OCI-LY1 (cell line): ENCODE results near the gene MRLN.

Experiments
- H2AFZ ChIP-seq: fragments of 200-600 bp; sonication (generic), shearing (Covaris generic); 2 replicates; pipeline ENCODE4 v1.6.0; 2014; ENCODE audit warnings: antibody characterized with exemption, mild to moderate bottlenecking, low read length
- H3F3A ChIP-seq: fragments of 200-600 bp; sonication (generic), shearing (Covaris generic); 2 replicates; pipeline ENCODE4 v1.6.0; 2014; ENCODE audit warnings: mild to moderate bottlenecking, antibody characterized with exemption, low read length, moderate library complexity; ENCODE audit not compliant: insufficient read depth
- H3K27ac ChIP-seq: fragments of 200-600 bp; sonication (generic); 2 replicates; pipeline ENCODE4 v1.5.1; 2014; ENCODE audit warnings: low read length, mixed run types, mild to moderate bottlenecking, low read depth; ENCODE audit not compliant: poor library complexity, severe bottlenecking
- H3K27me3 ChIP-seq: fragments of 200-600 bp; sonication (generic); 2 replicates; pipeline ENCODE4 v1.6.0; 2014; ENCODE audit warnings: antibody characterized with exemption, mild to moderate bottlenecking, low read length, moderate library complexity; ENCODE audit not compliant: insufficient read depth
- H3K36me3 ChIP-seq: fragments of 200-600 bp; sonication (generic); 2 replicates; pipeline ENCODE4 v1.6.1; 2014; ENCODE audit warnings: mild to moderate bottlenecking, antibody characterized with exemption, low read length, moderate library complexity, mixed read lengths; ENCODE audit not compliant: insufficient read depth
- H3K4me1 ChIP-seq: fragments of 200-600 bp; sonication (generic); 2 replicates; pipeline ENCODE4 v1.5.1; 2014; ENCODE audit warnings: mild to moderate bottlenecking, low read length, moderate library complexity; ENCODE audit not compliant: insufficient read depth, severe bottlenecking
- H3K4me2 ChIP-seq: fragments of 200-600 bp; sonication (generic), shearing (Covaris generic); 2 replicates; pipeline ENCODE4 v1.6.1; 2014; ENCODE audit warnings: low read length
- H3K4me3 ChIP-seq: fragments of 200-600 bp; sonication (generic); 2 replicates; pipeline ENCODE4 v1.5.1; 2014; ENCODE audit warnings: low read length, low read depth, mild to moderate bottlenecking, mixed read lengths; ENCODE audit not compliant: poor library complexity, severe bottlenecking
- H3K79me2 ChIP-seq: fragments of 200-600 bp; shearing (Covaris generic); 2 replicates; pipeline ENCODE4 v1.6.1; 2016; ENCODE audit warnings: mixed run types, low read length, mixed read lengths; ENCODE audit not compliant: insufficient read depth
- H3K9ac ChIP-seq: fragments of 200-600 bp; sonication (generic), shearing (Covaris generic); 2 replicates; pipeline ENCODE4 v1.6.1; 2014; ENCODE audit warnings: mild to moderate bottlenecking, low read length, mixed read lengths
- H3K9me2 ChIP-seq: fragments of 200-600 bp; sonication (generic), shearing (Covaris generic); 2 replicates; pipeline ENCODE4 v1.6.1; 2014; ENCODE audit warnings: low read depth, mild to moderate bottlenecking, low read length, mixed read lengths
- H3K9me3 ChIP-seq: fragments of 200-600 bp; shearing (Covaris generic); 2 replicates; pipeline ENCODE4 v1.6.1; 2014; ENCODE audit warnings: low read length, mixed read lengths
- H4K20me1 ChIP-seq: fragments of 200-600 bp; sonication (generic), shearing (Covaris generic); 2 replicates; pipeline ENCODE4 v1.6.0; 2016; ENCODE audit warnings: mild to moderate bottlenecking, low read length; ENCODE audit not compliant: insufficient read depth
- CTCF ChIP-seq: fragments of 200-600 bp; sonication (generic), shearing (Covaris generic); IDR thresholded peaks from 2 replicates; pipeline ENCODE4 v1.5.1; 2017; ENCODE audit warnings: mild to moderate bottlenecking, antibody characterized with exemption, low read length, moderate library complexity, mixed read lengths
- EZH2 ChIP-seq: fragments of 200-600 bp; sonication (generic), shearing (Covaris generic); IDR thresholded peaks from 2 replicates; pipeline ENCODE4 v1.8.0; 2017; ENCODE audit warnings: borderline replicate concordance, mixed run types, mild to moderate bottlenecking, antibody characterized with exemption, low read length, moderate library complexity, mixed read lengths

MRLN gene

DNA sequence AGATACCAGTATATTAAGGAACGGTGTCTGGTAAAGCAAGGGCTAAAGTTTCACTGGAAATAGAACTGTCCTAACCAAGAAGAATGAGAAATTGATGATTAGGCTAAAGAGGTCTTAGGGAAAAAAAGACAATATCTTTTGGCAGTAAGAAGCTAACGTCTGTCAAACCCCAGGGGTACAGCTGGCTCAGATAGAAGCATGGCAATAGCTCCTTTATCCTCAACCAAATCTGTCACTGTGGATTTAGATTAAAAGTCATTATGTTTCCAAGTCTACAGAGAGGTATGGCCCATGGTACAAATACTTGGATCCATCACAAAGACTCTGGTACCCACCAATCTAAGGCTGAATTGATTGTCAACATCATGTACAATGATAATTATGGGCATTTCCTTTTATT, 35.0 kb downstream of the MRLN start:
- Histone ChIP-seq H3K27me3 (no peaks in the 10 kb centered on the region), H3K4me2 (no peak overlapping the region), H3K79me2 (no peaks in the 10 kb centered on the region), H3K9me3 (no peaks in the 10 kb centered on the region), H3K9ac (no peak overlapping the region), H2AFZ (no peak overlapping the region), H3K4me1 (no peaks in the 10 kb centered on the region), H3K4me3 (no peak overlapping the region), H3K9me2 (no peaks in the 10 kb centered on the region), H3F3A (no peaks in the 10 kb centered on the region), H3K36me3 (no peaks in the 10 kb centered on the region), H3K27ac (no peak overlapping the region), H4K20me1 (no peaks in the 10 kb centered on the region)
- TF ChIP-seq CTCF (no peak), EZH2 (no peak)

DNA sequence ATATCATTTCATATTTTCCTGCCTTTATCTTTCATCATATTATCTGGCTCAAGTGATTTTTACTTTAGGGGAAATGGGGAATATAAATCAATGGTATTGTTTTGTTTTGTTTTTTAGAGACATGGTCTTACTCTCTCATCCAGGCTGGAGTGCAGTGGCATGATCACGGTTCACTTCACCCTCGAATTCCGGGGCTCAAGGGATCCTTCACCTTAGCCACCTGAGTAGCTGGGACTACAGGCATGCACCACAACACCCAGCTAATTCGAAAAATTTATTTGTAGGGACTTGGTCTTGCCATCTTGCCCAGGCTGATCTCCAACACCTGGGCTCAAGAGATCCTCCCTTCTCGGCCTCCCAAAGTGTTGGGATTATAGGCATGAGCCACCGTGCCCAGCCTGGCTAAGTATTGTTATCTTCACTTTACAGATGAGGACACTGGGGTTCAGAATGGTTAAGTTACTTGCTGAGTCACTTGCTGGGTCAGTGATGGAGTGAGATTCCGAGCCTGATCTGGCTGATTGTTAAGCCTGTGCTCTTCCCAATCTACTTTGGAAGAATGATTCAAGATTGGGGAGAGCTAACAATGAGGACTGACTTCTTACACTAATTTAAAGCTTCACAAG, 39.9 kb downstream of the MRLN start:
- TF ChIP-seq CTCF (no peak), EZH2 (no peak)
- no peak overlapping the region for H3K27ac ChIP-seq
- H3K36me3 ChIP-seq, result no peaks in the 10 kb centered on the region
- H2AFZ ChIP-seq, result no peak overlapping the region
- H3K4me2 ChIP-seq, result no peak overlapping the region
- no peaks in the 10 kb centered on the region for H4K20me1 ChIP-seq
- no peak overlapping the region for H3K4me3 ChIP-seq
- no peaks in the 10 kb centered on the region for H3K9me2 ChIP-seq
- H3K79me2 ChIP-seq, result no peaks in the 10 kb centered on the region
- H3K4me1 ChIP-seq, result no peaks in the 10 kb centered on the region
- H3F3A ChIP-seq, result no peaks in the 10 kb centered on the region
- H3K9me3 ChIP-seq, result no peaks in the 10 kb centered on the region
- no peak overlapping the region for H3K9ac ChIP-seq
- H3K27me3 ChIP-seq, result no peaks in the 10 kb centered on the region

- Histone ChIP-seq H3K27me3 (no peaks in the 10 kb centered on the region), H3F3A (no peaks in the 10 kb centered on the region), H3K4me2 (no peak overlapping the region), H3K27ac (no peak overlapping the region), H3K79me2 (no peaks in the 10 kb centered on the region), H2AFZ (no peak overlapping the region), H3K9me2 (no peaks in the 10 kb centered on the region), H3K4me3 (no peak overlapping the region), H3K9me3 (no peaks in the 10 kb centered on the region), H3K4me1 (no peaks in the 10 kb centered on the region), H4K20me1 (no peaks in the 10 kb centered on the region), H3K36me3 (no peaks in the 10 kb centered on the region), H3K9ac (no peak overlapping the region)
- TF ChIP-seq CTCF (no peak), EZH2 (no peak)
Observed at GRCh38 chr10:59711871-59712494, 41.3 kb downstream of the MRLN start.
